Heart left ventricle (tissue), 16 donors: ENCODE results near the gene ZNF70. TPM values are rescaled to one million over a fixed set of nuclear protein-coding genes. Genes with fewer than 3 reads are reported as not detected.

Source experiments
- ATAC-seq, 4 donors: fragments of 200-7000 bp; cut with Tn5 transposase; one replicate each; pipeline ENCODE4 v1.9.1; 2020 to 2022; ENCODE audit warnings: moderate library complexity in 4 of 4, mild to moderate bottlenecking in 3 of 4, moderate number of reproducible peaks in 1 of 4
- DNase-seq, 5 donors: peaks; one replicate each; pipeline ENCODE4 v3.0.0-alpha.2; 2020
- H3K27ac ChIP-seq, 12 donors: fragments of 200-600 bp; sonication (generic) in 4 of 12; one replicate each; pipeline versions ENCODE4 v1.5.0 to v1.8.0; 2016 to 2022; ENCODE audit warnings: mild to moderate bottlenecking in 2 of 12
- H3K27me3 ChIP-seq, 9 donors: fragments of 200-600 bp; sonication (generic) in 2 of 9; one replicate each; pipeline versions ENCODE4 v1.5.1 to v1.8.0; 2016 to 2022; ENCODE audit warnings: mild to moderate bottlenecking in 3 of 9
- H3K36me3 ChIP-seq, 9 donors: fragments of 200-600 bp; sonication (generic) in 2 of 9; one replicate each; pipeline versions ENCODE4 v1.5.0 to v1.8.0; 2018 to 2022; ENCODE audit warnings: mild to moderate bottlenecking in 2 of 9
- H3K4me1 ChIP-seq, 12 donors: fragments of 200-600 bp; sonication (generic) in 4 of 12; one replicate each; pipeline versions ENCODE4 v1.5.0 to v1.8.0; 2016 to 2022; ENCODE audit warnings: mild to moderate bottlenecking in 3 of 12
- H3K4me3 ChIP-seq, 12 donors: fragments of 200-600 bp; sonication (generic) in 4 of 12; one replicate each; pipeline versions ENCODE4 v1.5.0 to v1.8.0; 2017 to 2022; ENCODE audit warnings: mild to moderate bottlenecking in 9 of 12, moderate library complexity in 4 of 12
- H3K9me3 ChIP-seq, 12 donors: fragments of 200-600 bp; sonication (generic) in 4 of 12; one replicate each; pipeline versions ENCODE4 v1.5.0 to v1.8.0; 2016 to 2022; ENCODE audit warnings: mild to moderate bottlenecking in 1 of 12
- POLR2A ChIP-seq, 2 donors: fragments of 450-650 bp; IDR thresholded peaks; one replicate each; pipeline ENCODE4 v1.6.1; 2017; ENCODE audit warnings: antibody characterized with exemption in 2 of 2, mild to moderate bottlenecking in 2 of 2, moderate library complexity in 2 of 2
- WGBS, 4 donors: extraction: QIAGEN DNeasy Blood & Tissue Kit in 2 of 4; methylation state at CpG; one replicate each; pipeline versions ENCODE4 v1.1.5 to v1.1.7; 2013 to 2018; 5-methylcytosine and 5-hydroxymethylcytosine counted together
- intact Hi-C, 10 donors: fragments of 100-400 bp; cut with DNase I; formaldehyde crosslinking; loops; one replicate each; pipeline versions ENCODE4 v1.11.1 to v1.14.2; 2022
- polyA plus RNA-seq, 2 donors: library from polyadenylated mRNA; stranded (reverse); fragments of 200-250 nt; gene quantifications; one replicate each; pipeline ENCODE4 v1.2.3, GENCODE V29; 2013
- total RNA-seq, 9 donors: library from RNA; depleted of rRNA in 2 of 9; stranded (reverse); fragments of >200 nt in 2 of 9; fragmentation: NEBNext Ultra II Directional in 3 of 9; extraction: Animal tissue kit (Norgen Biotek cat#: 25700) in 3 of 9; gene quantifications; one replicate each; pipeline versions ENCODE4 v1.1.0 to v1.2.4, GENCODE V29; 2016 to 2023
- TF ChIP-seq, protein P1 (sequence below), 12 donors: fragments of 200-600 bp; sonication (generic) in 4 of 12; IDR thresholded peaks; one replicate each; pipeline versions ENCODE4 v1.5.0 to v1.8.0; 2018 to 2022; ENCODE audit warnings: antibody characterized with exemption in 12 of 12, mild to moderate bottlenecking in 5 of 12
- donor health status: ischemic (EF 13 %, LVEDD 7.1; RV severe dilation, severe dysfunction).
- donor health status: healthy with polysubstance abuse.
- donor health status: DM: no; HTN: yes; CAD: no.
- donor health status: DM: no; HTN: no; CAD: no.
- donor health status: ischemic (EF 25% LVEDD 6.9; RV normal size, moderate dysfunction).
- donor health status: ischemic (EF 25% LVEDD 5.7; RV mildly dilated, moderate dysfunction).
- donor health status: healthy.
- donor health status: DM: yes; HTN: yes; CAD: no.
- donor health status: ischemic (EF 35%, LVEDD 5.7; RV mildly dilated, moderate dysfunction).
- donor health status: nonischemic (EF 11% LVEDD 7.7; RV severe dilation, severe dysfunction).
- donor health status: DM: yes; HTN: yes; CAD: no.
- donor health status: PGD.
- donor health status: ischemic (EF 29% LVEDD 5.4; RV normal size, mild dysfunction).
- donor health status: nonischemic (EF 23%, LVEDD 6.1; RV moderate dilation, normal function).

The ZNF70 gene
- total and polyA plus RNA-seq, 11 donors, result 1.6 to 4.6 (median 3.0) TPM

DNA sequence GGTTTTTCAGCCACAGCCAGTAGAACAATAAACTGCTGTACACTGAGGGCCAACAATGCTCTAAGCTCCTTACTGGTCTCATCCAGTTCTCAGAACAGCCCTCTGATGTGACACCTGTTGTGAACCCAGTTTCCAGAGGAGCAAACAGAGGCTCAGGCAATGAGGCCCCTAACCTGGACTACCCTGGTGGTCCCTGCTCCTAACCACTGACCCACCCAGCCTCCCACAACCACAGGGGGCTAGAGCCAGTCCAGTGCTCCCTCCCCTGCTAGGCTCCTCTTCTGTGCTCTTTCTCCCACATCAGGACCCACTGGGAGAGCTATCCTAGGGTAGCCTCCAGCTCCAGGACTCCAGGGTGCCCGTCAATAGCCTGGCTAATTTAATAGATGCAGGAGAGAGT lies 31.8 kb upstream of the ZNF70 start:
- no peak for DNase-seq
- Histone ChIP-seq H3K36me3 (peaks cover 0 to 7% (median 0%) of the 10 kb centered on the region in 9 donors), H3K4me1 (peaks cover 0 to 20% (median 11%) of the 10 kb centered on the region in 12 donors), H3K27me3 (no peaks in the 10 kb centered on the region), H3K27ac (no peak overlapping the region), H3K4me3 (no peak overlapping the region), H3K9me3 (no peaks in the 10 kb centered on the region)
- intact Hi-C loops, result no loop called here
- 96 to 100% (median 99%) methylated on average over 1 of the region's 1 CpG for WGBS, 4 donors
- TF ChIP-seq, protein P1, sequence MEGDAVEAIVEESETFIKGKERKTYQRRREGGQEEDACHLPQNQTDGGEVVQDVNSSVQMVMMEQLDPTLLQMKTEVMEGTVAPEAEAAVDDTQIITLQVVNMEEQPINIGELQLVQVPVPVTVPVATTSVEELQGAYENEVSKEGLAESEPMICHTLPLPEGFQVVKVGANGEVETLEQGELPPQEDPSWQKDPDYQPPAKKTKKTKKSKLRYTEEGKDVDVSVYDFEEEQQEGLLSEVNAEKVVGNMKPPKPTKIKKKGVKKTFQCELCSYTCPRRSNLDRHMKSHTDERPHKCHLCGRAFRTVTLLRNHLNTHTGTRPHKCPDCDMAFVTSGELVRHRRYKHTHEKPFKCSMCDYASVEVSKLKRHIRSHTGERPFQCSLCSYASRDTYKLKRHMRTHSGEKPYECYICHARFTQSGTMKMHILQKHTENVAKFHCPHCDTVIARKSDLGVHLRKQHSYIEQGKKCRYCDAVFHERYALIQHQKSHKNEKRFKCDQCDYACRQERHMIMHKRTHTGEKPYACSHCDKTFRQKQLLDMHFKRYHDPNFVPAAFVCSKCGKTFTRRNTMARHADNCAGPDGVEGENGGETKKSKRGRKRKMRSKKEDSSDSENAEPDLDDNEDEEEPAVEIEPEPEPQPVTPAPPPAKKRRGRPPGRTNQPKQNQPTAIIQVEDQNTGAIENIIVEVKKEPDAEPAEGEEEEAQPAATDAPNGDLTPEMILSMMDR (IDR thresholded peaks at IDR 0.05), result no peak
- no peak for TF ChIP-seq POLR2A (IDR thresholded peaks at IDR 0.05)
- ATAC-seq, result no peak

- H3K4me3 ChIP-seq, result no peak overlapping the region
- H3K9me3 ChIP-seq, result no peaks in the 10 kb centered on the region
- TF ChIP-seq, protein P1 (IDR thresholded peaks at IDR 0.05), result no peak
- no peak for TF ChIP-seq POLR2A (IDR thresholded peaks at IDR 0.05)
- intact Hi-C loops, result no loop called here
- 74 to 97% (median 94%) methylated on average over 4 to 16 of the region's 16 CpGs for WGBS, 4 donors
- H3K27me3 ChIP-seq, result no peaks in the 10 kb centered on the region
- ATAC-seq (no peak), DNase-seq (no peak)
- peaks cover 0 to 7% (median 0%) of the 10 kb centered on the region in 9 donors for H3K36me3 ChIP-seq
- peaks cover 0 to 20% (median 10%) of the 10 kb centered on the region in 12 donors for H3K4me1 ChIP-seq
- H3K27ac ChIP-seq, result no peak overlapping the region
Measured at GRCh38 chr22:23782252-23782651, 31.3 kb upstream of the ZNF70 start.

- no peak for ATAC-seq
- Histone ChIP-seq H3K27ac (no peak overlapping the region), H3K4me1 (peaks cover 0 to 20% (median 8%) of the 10 kb centered on the region in 12 donors), H3K4me3 (no peak overlapping the region), H3K27me3 (no peaks in the 10 kb centered on the region), H3K36me3 (peaks cover 0 to 7% (median 0%) of the 10 kb centered on the region in 9 donors), H3K9me3 (no peaks in the 10 kb centered on the region)
- no peak for DNase-seq
- intact Hi-C loops, result no loop called here
- TF ChIP-seq POLR2A (IDR thresholded peaks at IDR 0.05), result no peak
- TF ChIP-seq, protein P1 (IDR thresholded peaks at IDR 0.05), result no peak
- 65 to 87% (median 86%) methylated on average over 10 to 14 of the region's 14 CpGs for WGBS, 4 donors
Measured at GRCh38 chr22:23781511-23782183, 30.7 kb upstream of the ZNF70 start.

GRCh38 chr22:23781065-23781464 lies 30.2 kb upstream of the ZNF70 start:
- peaks cover 0 to 15% (median 3%) of the 10 kb centered on the region in 12 donors for H3K4me1 ChIP-seq
- DNase-seq (no peak), ATAC-seq (no peak)
- H3K4me3 ChIP-seq, result no peak overlapping the region
- WGBS, 4 donors, result 81 to 90% (median 90%) methylated on average over 10 to 15 of the region's 15 CpGs
- intact Hi-C loops, result no loop called here
- no peaks in the 10 kb centered on the region for H3K27me3 ChIP-seq
- no peak overlapping the region for H3K27ac ChIP-seq
- peaks cover 0 to 7% (median 0%) of the 10 kb centered on the region in 9 donors for H3K36me3 ChIP-seq
- no peak for TF ChIP-seq POLR2A (IDR thresholded peaks at IDR 0.05)
- TF ChIP-seq, protein P1 (IDR thresholded peaks at IDR 0.05), result no peak
- no peaks in the 10 kb centered on the region for H3K9me3 ChIP-seq
